T-helper 2 cell treated with Interferon-gamma antibody and Interleukin-4, amounts not matched to agents 5 μg/mL and 100 μg/mL, for 36 hours (primary cell): ENCODE measurements around the gene OR2T3.
"Not testable (repeated sequence)": the region's sequence is repeated elsewhere in the genome, so short reads cannot be mapped to it uniquely, and the experiment has no call there.

ENCODE experiments used
- DNase-seq: peaks from one replicate; pipeline ENCODE4 v3.0.0; 2021; ENCODE audit warnings: low spot score
- H3K27ac Mint-ChIP-seq: one replicate; pipeline ENCODE4 v1.8.0; 2021; ENCODE audit warnings: mild to moderate bottlenecking, mixed read lengths
- H3K27me3 Mint-ChIP-seq: one replicate; pipeline ENCODE4 v1.8.0; 2021; ENCODE audit warnings: low read depth, mixed read lengths
- H3K36me3 Mint-ChIP-seq: one replicate; pipeline ENCODE4 v1.8.0; 2021; ENCODE audit warnings: low read depth, mixed read lengths
- H3K4me1 Mint-ChIP-seq: one replicate; pipeline ENCODE4 v1.8.0; 2021; ENCODE audit warnings: low read depth, mixed read lengths
- H3K4me3 Mint-ChIP-seq: one replicate; pipeline ENCODE4 v1.8.0; 2022; ENCODE audit warnings: mild to moderate bottlenecking, moderate library complexity, mixed read lengths
- H3K9me3 Mint-ChIP-seq: one replicate; pipeline ENCODE4 v1.8.0; 2021; ENCODE audit warnings: mixed read lengths

Gene OR2T3

GRCh38 chr1:248500305-248501035 is 27.3 kb downstream of the OR2T3 start:
- DNase-seq, H3K27me3 Mint-ChIP-seq, H3K4me3 Mint-ChIP-seq, H3K4me1 Mint-ChIP-seq, H3K9me3 Mint-ChIP-seq, H3K36me3 Mint-ChIP-seq, H3K27ac Mint-ChIP-seq: not testable (repeated sequence)

GRCh38 chr1:248507773-248508172 is 34.6 kb downstream of the OR2T3 start, which contains the start of gene OR2G6:
TSS of gene OR2G6 (plus strand) at chr1:248508073. CDS start at chr1:248521647, 13,574 bp downstream.
- not testable (repeated sequence) for DNase-seq, H3K4me1 Mint-ChIP-seq, H3K4me3 Mint-ChIP-seq, H3K27me3 Mint-ChIP-seq, H3K27ac Mint-ChIP-seq, H3K36me3 Mint-ChIP-seq, H3K9me3 Mint-ChIP-seq

GRCh38 chr1:248510217-248510616 is 37.1 kb downstream of the OR2T3 start:
- not testable (repeated sequence) for H3K27ac Mint-ChIP-seq, H3K4me3 Mint-ChIP-seq, H3K36me3 Mint-ChIP-seq, H3K9me3 Mint-ChIP-seq, DNase-seq, H3K4me1 Mint-ChIP-seq, H3K27me3 Mint-ChIP-seq

GRCh38 chr1:248521856-248522255 is 48.7 kb downstream of the OR2T3 start:
- no peak for DNase-seq
- Mint-ChIP-seq H3K27ac (no peak overlapping the region), H3K27me3 (no peaks in the 10 kb centered on the region), H3K4me1 (peaks cover 1% of the 10 kb centered on the region), H3K4me3 (no peak overlapping the region), H3K36me3 (no peaks in the 10 kb centered on the region), H3K9me3 (no peaks in the 10 kb centered on the region)
